CD4-positive, alpha-beta T cell (primary cell): Measurements from ENCODE around the gene GSTP1. TPM values are rescaled to one million over a fixed set of nuclear protein-coding genes. Genes with fewer than 3 reads are reported as not detected.
"Not testable (repeated sequence)": the region's sequence is repeated elsewhere in the genome, so short reads cannot be mapped to it uniquely, and the experiment has no call there.

Experiments
- ATAC-seq: fragments of 200-7000 bp; cut with Tn5 transposase; one replicate; pipeline ENCODE4 v1.10.0; 2022; ENCODE audit warnings: mild to moderate bottlenecking; ENCODE audit not compliant: poor library complexity
- CTCF ChIA-PET: fragments of 350-600 bp; sonication (Branson Sonifier 250); formaldehyde crosslinking; loops from one replicate; lab custom pipeline; 2021; ENCODE audit warnings: antibody characterized with exemption, inconsistent platforms; lab: Charles Lee
- POLR2A ChIA-PET: fragments of 350-600 bp; sonication (Branson Sonifier 250); formaldehyde crosslinking; loops from one replicate; lab custom pipeline; 2021; ENCODE audit warnings: antibody characterized with exemption, inconsistent platforms; lab: Charles Lee
- DNase-seq, 14 experiments: peaks; one replicate each; pipeline ENCODE4 v3.0.0-alpha.2; 2013 to 2020; ENCODE audit warnings: mixed read lengths in 2 of 14
- H3K27ac ChIP-seq, 2 donors: one replicate each; pipeline versions ENCODE4 v1.5.1 to v1.7.0; 2013; ENCODE audit warnings: low read length in 2 of 2, low read depth in 1 of 2, mild to moderate bottlenecking in 1 of 2
- H3K27me3 ChIP-seq, 2 experiments: 1 replicate in 1 of 2; 2 replicates in 1 of 2; pipeline versions ENCODE4 v1.6.1 to v1.7.0; 2013; ENCODE audit warnings: low read length in 2 of 2, control low read depth in 1 of 2, mild to moderate bottlenecking in 1 of 2, moderate library complexity in 1 of 2; ENCODE audit not compliant: insufficient read depth in 2 of 2, control insufficient read depth in 1 of 2
- H3K36me3 ChIP-seq: one replicate; pipeline ENCODE4 v1.6.1; 2013; ENCODE audit warnings: low read length, control low read depth; ENCODE audit not compliant: insufficient read depth
- H3K4me1 ChIP-seq: one replicate; pipeline ENCODE4 v1.6.1; 2013; ENCODE audit warnings: low read length, control low read depth; ENCODE audit not compliant: insufficient read depth
- H3K4me3 ChIP-seq: one replicate; pipeline ENCODE4 v1.5.1; 2013; ENCODE audit warnings: mild to moderate bottlenecking, low read length, moderate library complexity
- H3K9me3 ChIP-seq, 2 experiments: 1 replicate in 1 of 2; 2 replicates in 1 of 2; pipeline versions ENCODE4 v1.6.1 to v1.7.0; 2013; ENCODE audit warnings: low read length in 2 of 2, mild to moderate bottlenecking in 2 of 2, control low read depth in 1 of 2, moderate library complexity in 1 of 2; ENCODE audit not compliant: control insufficient read depth in 1 of 2, insufficient read depth in 1 of 2
- H3K27ac Mint-ChIP-seq: one replicate; pipeline ENCODE4 v1.8.0; 2020; ENCODE audit warnings: mixed read lengths
- H3K27me3 Mint-ChIP-seq: one replicate; pipeline ENCODE4 v1.8.0; 2021; ENCODE audit warnings: mixed read lengths
- H3K36me3 Mint-ChIP-seq: one replicate; pipeline ENCODE4 v1.8.0; 2021; ENCODE audit warnings: low read depth, mixed read lengths
- H3K4me1 Mint-ChIP-seq: one replicate; pipeline ENCODE4 v1.8.0; 2021; ENCODE audit warnings: low read depth, mixed read lengths
- H3K4me3 Mint-ChIP-seq: one replicate; pipeline ENCODE4 v1.8.0; 2020; ENCODE audit warnings: mild to moderate bottlenecking, mixed read lengths
- H3K9me3 Mint-ChIP-seq: one replicate; pipeline ENCODE4 v1.8.0; 2020; ENCODE audit warnings: mixed read lengths
- intact Hi-C, 2 experiments: fragments of 100-400 bp; cut with DNase I in 1 of 2; cut with micrococcal nuclease in 1 of 2; formaldehyde crosslinking; loops; one replicate each; pipeline versions ENCODE4 v1.15.1 to v1.9.0; 2023 to 2025; cut with DNase I, micrococcal nuclease
- total RNA-seq, 174 experiments: library from RNA in 2 of 174; stranded (reverse) in 2 of 174; gene quantifications; one replicate each; pipeline ENCODE4 v1.2.3 and lab custom pipeline; 2021 to 2026
- TF ChIP-seq, protein P1 (sequence below): fragments of 200-600 bp; IDR thresholded peaks from one replicate; pipeline ENCODE4 v1.8.0; 2022; ENCODE audit warnings: antibody characterized with exemption, mild to moderate bottlenecking

GSTP1 gene
- total RNA-seq, 2 experiments from 2014 or later: 60.1 to 62.8 TPM

DNA sequence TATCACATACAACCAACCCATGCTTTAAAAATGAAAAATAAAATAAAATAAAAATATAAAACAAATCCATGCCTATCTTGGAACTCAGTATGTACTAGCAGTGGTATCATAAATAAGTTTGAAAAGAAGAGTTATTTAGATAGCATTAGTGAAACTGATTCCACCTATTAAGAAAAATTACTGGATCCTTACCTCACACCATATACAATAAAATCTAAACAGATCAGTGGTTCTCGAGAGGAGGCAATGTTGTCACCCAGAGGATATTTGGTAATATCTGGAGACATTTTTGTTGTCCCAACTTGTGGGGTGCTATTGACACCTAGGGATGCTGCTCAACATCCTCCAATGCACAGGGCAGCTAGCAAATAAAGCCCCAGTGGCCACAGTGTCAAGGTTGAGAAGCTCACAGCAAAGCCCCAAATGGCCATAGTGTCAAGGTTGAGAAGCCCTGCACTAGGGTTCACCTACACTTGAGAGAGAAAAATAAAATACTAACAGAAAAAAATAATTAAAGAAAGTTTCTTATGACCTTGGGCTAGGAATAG is 13.2 kb downstream of the GSTP1 start:
- intact Hi-C loops: no loop called here
- Mint-ChIP-seq H3K4me1 (no peaks in the 10 kb centered on the region), H3K36me3 (no peaks in the 10 kb centered on the region), H3K27me3 (peaks cover 23% of the 10 kb centered on the region), H3K27ac (no peak overlapping the region), H3K4me3 (no peak overlapping the region), H3K9me3 (no peaks in the 10 kb centered on the region)
- Histone ChIP-seq H3K4me1 (no peaks in the 10 kb centered on the region), H3K36me3 (no peaks in the 10 kb centered on the region), H3K27me3 (peaks cover 4 to 24% of the 10 kb centered on the region in 2 experiments), H3K27ac (no peak overlapping the region), H3K4me3 (no peak overlapping the region), H3K9me3 (no peaks in the 10 kb centered on the region)
- CTCF ChIA-PET: no interaction called here
- TF ChIP-seq, protein P1, sequence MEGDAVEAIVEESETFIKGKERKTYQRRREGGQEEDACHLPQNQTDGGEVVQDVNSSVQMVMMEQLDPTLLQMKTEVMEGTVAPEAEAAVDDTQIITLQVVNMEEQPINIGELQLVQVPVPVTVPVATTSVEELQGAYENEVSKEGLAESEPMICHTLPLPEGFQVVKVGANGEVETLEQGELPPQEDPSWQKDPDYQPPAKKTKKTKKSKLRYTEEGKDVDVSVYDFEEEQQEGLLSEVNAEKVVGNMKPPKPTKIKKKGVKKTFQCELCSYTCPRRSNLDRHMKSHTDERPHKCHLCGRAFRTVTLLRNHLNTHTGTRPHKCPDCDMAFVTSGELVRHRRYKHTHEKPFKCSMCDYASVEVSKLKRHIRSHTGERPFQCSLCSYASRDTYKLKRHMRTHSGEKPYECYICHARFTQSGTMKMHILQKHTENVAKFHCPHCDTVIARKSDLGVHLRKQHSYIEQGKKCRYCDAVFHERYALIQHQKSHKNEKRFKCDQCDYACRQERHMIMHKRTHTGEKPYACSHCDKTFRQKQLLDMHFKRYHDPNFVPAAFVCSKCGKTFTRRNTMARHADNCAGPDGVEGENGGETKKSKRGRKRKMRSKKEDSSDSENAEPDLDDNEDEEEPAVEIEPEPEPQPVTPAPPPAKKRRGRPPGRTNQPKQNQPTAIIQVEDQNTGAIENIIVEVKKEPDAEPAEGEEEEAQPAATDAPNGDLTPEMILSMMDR: no peak
- no peak for DNase-seq
- POLR2A ChIA-PET: no interaction called here
- no peak for ATAC-seq

DNA sequence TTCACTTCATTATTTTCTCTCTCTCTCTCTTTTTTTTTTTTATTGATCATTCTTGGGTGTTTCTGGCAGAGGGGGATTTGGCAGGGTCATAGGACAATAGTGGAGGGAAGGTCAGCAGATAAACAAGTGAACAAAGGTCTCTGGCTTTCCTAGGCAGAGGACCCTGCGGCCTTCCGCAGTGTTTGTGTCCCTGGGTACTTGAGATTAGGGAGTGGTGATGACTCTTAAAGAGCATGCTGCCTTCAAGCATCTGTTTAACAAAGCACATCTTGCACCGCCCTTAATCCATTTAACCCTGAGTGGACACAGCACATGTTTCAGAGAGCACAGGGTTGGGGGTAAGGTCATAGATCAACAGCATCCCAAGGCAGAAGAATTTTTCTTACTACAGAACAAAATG is 13.8 kb downstream of the GSTP1 start:
- peaks cover 24% of the 10 kb centered on the region for H3K27me3 Mint-ChIP-seq
- not testable (repeated sequence) for ATAC-seq, H3K9me3 Mint-ChIP-seq

DNA sequence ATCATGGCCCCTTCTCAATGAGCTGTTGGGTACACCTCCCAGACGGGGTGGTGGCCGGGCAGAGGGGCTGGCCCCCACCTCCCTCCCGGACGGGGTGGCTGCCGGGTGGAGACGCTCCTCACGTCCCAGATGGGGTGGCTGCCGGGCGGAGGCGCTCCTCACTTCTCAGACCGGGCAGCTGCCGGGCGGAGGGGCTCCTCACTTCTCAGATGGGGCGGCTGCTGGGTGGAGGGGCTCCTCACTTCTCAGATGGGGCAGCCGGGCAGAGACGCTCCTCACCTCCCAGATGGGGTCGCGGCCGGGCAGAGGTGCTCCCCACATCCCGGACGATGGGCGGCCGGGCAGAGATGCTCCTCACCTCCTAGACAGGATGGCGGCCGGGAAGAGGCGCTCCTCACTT is 14.4 kb downstream of the GSTP1 start:
- peaks cover 29% of the 10 kb centered on the region for H3K27me3 Mint-ChIP-seq
- H3K27ac Mint-ChIP-seq, H3K36me3 Mint-ChIP-seq, H3K4me3 Mint-ChIP-seq, H3K36me3 ChIP-seq, H3K4me1 Mint-ChIP-seq, H3K9me3 ChIP-seq, POLR2A ChIA-PET, intact Hi-C loops, H3K27ac ChIP-seq, H3K9me3 Mint-ChIP-seq, H3K4me1 ChIP-seq, DNase-seq, H3K4me3 ChIP-seq, CTCF ChIA-PET, ATAC-seq: not testable (repeated sequence)
- H3K27me3 ChIP-seq: peaks cover 4 to 26% of the 10 kb centered on the region in 2 experiments

More for the DNA sequence above, 13.8 kb downstream of the GSTP1 start:
- H3K27ac ChIP-seq, POLR2A ChIA-PET, intact Hi-C loops, H3K4me1 ChIP-seq, DNase-seq, H3K4me3 ChIP-seq, H3K4me3 Mint-ChIP-seq, H3K36me3 Mint-ChIP-seq, H3K9me3 ChIP-seq, CTCF ChIA-PET, H3K36me3 ChIP-seq, H3K27ac Mint-ChIP-seq, H3K4me1 Mint-ChIP-seq: not testable (repeated sequence)
- H3K27me3 ChIP-seq: peaks cover 4 to 26% of the 10 kb centered on the region in 2 experiments

DNA sequence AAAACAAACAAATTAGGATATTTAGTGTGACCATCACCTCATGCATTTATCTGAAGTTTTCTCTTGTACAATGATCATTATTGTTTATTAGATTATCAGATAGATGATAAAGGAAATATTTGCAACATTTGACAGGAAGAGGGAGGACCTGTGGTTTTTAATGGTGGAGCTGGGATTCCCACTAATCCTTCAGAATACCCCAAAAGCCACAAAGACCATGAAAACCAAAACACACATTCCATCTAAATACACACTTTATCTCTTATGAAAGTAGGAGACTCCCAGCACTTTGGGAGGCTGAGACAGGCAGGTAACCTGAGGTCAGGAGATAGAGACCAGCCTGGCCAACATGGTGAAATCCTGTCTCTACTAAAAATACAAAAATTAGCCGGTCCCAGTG is 15.5 kb downstream of the GSTP1 start:
- H3K4me1 ChIP-seq: no peaks in the 10 kb centered on the region
- TF ChIP-seq, protein P1: no peak
- no peak for DNase-seq
- intact Hi-C loops: no loop called here
- peaks cover 4 to 26% of the 10 kb centered on the region in 2 experiments for H3K27me3 ChIP-seq
- no peaks in the 10 kb centered on the region for H3K9me3 ChIP-seq
- H3K36me3 ChIP-seq: no peaks in the 10 kb centered on the region
- H3K4me3 ChIP-seq: no peak overlapping the region
- Mint-ChIP-seq H3K27ac (no peak overlapping the region), H3K4me3 (no peak overlapping the region), H3K36me3 (no peaks in the 10 kb centered on the region), H3K4me1 (no peaks in the 10 kb centered on the region), H3K9me3 (no peaks in the 10 kb centered on the region), H3K27me3 (peaks cover 32% of the 10 kb centered on the region)
- CTCF ChIA-PET: no interaction called here
- ATAC-seq: no peak
- H3K27ac ChIP-seq: no peak overlapping the region
- POLR2A ChIA-PET: no interaction called here
